Bronchial epithelial cell (primary cell): ENCODE results near the gene MARK1. TPM values are rescaled to one million over a fixed set of nuclear protein-coding genes. Genes with fewer than 3 reads are reported as not detected.

Experiments used
- DNase-seq: peaks from one replicate; pipeline ENCODE4 v3.0.0-alpha.2; 2010; ENCODE audit warnings: low read depth
- FAIRE-seq: peaks from 2 replicates; lab custom pipeline; 2011; peaks lifted over from hg19 to GRCh38; lab: Jason Lieb, UNC
- H3K27me3 ChIP-seq: 2 replicates; pipeline ENCODE4 v1.5.1; 2011; ENCODE audit warnings: low read length; ENCODE audit not compliant: control insufficient read depth, insufficient read depth
- H3K36me3 ChIP-seq: 2 replicates; pipeline ENCODE4 v1.5.1; 2011; ENCODE audit warnings: low read length; ENCODE audit not compliant: control insufficient read depth, insufficient read depth
- H3K4me3 ChIP-seq: 2 replicates; pipeline ENCODE4 v1.5.1; 2011; ENCODE audit warnings: mild to moderate bottlenecking, low read depth, low read length, control low read depth
- CTCF ChIP-seq: IDR thresholded peaks from 2 replicates; pipeline ENCODE4 v1.5.1; 2011; ENCODE audit warnings: mild to moderate bottlenecking, moderate library complexity, low read length, control low read depth, inconsistent platforms; ENCODE audit not compliant: insufficient read depth, severe bottlenecking
- total RNA-seq: library from RNA; depleted of rRNA; stranded (reverse); fragments of >200 nt; gene quantifications from 2 replicates; pipeline ENCODE4 v1.2.1, GENCODE V29; 2014

MARK1 gene
- total RNA-seq, 1 donor from 2014 or later, result 3.9 TPM

DNA sequence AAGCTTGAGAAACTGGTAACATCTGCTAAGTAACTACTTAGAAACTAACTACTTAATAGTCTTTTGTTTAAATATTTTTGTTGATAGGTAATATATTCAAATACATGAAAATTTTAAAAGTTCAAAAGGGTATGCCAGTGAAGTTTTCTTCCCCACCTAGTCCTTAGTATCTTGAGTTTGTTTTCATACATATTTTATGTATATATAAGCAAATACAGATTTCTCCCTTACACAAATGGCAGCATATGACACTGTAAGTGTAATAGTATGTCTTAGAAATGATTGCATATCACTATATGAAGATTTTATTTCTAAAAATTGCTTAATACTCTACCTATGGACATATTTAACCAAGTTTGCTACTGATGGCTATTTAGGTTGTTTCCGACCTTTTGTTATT, 38.9 kb downstream of the MARK1 start:
- TF ChIP-seq CTCF, result no peak
- FAIRE-seq (no peak), DNase-seq (no peak)
- H3K36me3 ChIP-seq, result no peaks in the 10 kb centered on the region
- H3K27me3 ChIP-seq, result no peaks in the 10 kb centered on the region
- H3K4me3 ChIP-seq, result no peak overlapping the region

DNA sequence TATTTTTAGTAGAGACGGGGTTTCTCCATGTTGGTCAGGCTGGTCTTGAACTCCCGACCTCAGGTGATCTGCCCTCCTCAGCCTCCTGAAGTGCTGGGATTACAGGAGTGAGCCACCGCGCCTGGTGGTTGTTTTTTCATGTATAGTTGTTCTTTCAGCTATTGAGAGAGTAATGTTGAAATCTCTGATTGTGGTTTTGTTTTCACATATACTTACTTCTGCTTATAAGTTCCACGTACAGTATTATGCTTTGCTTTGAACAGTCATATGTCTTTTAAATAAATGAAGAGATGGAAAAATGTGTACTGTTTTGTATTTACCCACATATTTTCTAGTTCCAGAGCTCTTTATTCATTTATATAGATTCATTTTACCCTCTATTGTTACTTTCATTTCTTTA, 44.5 kb downstream of the MARK1 start:
- Histone ChIP-seq H3K4me3 (no peak overlapping the region), H3K27me3 (no peaks in the 10 kb centered on the region), H3K36me3 (no peaks in the 10 kb centered on the region)
- TF ChIP-seq CTCF, result no peak
- DNase-seq (no peak), FAIRE-seq (no peak)

- FAIRE-seq (no peak), DNase-seq (no peak)
- Histone ChIP-seq H3K27me3 (no peaks in the 10 kb centered on the region), H3K36me3 (no peaks in the 10 kb centered on the region), H3K4me3 (no peak overlapping the region)
- TF ChIP-seq CTCF, result no peak
Observed at GRCh38 chr1:220573836-220574235, 45.9 kb downstream of the MARK1 start.

DNA sequence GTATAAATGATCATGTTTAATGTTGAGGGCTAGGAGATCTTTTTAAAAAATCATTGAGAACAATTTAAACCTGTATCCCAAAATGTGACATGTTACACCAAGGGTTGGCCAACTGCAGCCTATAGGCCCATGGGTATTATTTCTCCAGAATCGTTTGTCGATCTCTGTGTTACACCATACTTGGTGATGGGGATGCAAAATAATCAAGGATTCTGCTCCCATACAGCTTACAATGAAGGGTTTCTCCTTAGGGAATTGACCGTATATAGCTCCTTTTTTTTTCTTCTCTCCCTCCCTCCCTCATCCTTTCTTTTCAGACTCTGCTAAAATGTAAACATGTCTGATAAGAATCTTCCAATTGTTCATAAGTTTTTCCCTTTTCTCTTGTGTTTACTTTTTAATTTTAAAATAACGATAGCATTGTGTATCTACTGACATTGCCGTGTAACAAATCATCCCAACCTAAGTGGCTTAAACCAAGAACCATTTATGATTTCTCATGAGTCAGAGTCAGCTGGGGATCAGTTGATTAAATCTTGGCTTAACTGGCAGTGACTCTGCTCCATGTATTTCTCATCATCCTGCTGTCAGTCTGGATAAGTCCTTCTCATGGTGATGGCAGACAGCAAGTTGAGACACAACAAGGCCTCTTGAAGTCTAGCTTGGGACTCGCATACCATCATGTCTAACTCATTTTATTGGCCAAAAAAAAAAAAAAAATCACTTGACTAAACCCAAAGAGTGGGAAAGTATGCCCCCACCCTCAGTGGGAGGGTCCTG, 48.0 kb downstream of the MARK1 start:
- FAIRE-seq, result peak; percentile 47
- H3K4me3 ChIP-seq, result no peak overlapping the region
- TF ChIP-seq CTCF, result no peak
- H3K27me3 ChIP-seq, result no peaks in the 10 kb centered on the region
- DNase-seq, result peak; percentile 93
- no peaks in the 10 kb centered on the region for H3K36me3 ChIP-seq

- no peaks in the 10 kb centered on the region for H3K36me3 ChIP-seq
- FAIRE-seq (no peak), DNase-seq (peak; percentile 71)
- H3K4me3 ChIP-seq, result no peak overlapping the region
- no peak for TF ChIP-seq CTCF
- no peaks in the 10 kb centered on the region for H3K27me3 ChIP-seq
Observed at GRCh38 chr1:220577926-220578325, 50.0 kb downstream of the MARK1 start.

DNA sequence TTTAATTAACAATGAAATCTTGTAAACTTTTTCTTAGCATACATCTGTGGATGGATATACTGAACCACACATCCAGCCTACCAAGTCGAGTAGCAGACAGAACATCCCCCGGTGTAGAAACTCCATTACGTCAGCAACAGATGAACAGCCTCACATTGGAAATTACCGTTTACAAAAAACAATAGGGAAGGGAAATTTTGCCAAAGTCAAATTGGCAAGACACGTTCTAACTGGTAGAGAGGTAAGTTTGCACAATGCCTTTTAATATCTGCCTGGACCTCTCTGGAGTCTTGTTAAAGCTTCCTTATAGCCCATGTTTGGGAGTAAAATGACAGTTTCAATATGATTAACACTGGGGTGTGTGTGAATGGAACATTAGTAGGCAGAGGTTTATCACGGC, 51.4 kb downstream of the MARK1 start:
- Histone ChIP-seq H3K36me3 (no peaks in the 10 kb centered on the region), H3K27me3 (no peaks in the 10 kb centered on the region), H3K4me3 (no peak overlapping the region)
- no peak for TF ChIP-seq CTCF
- FAIRE-seq, result no peak
- peak; percentile 95 for DNase-seq
